Measurements from ENCODE around the gene SSH2.

- TF ChIP-seq ZNF70 (CRISPR knock-in tag; IDR thresholded peaks at IDR 0.05) (no peak), ESRRG (CRISPR knock-in tag; IDR thresholded peaks at IDR 0.05) (no peak), CREB5 (CRISPR knock-in tag; IDR thresholded peaks at IDR 0.05; ENCODE audit: low read depth) (no peak), PATZ1 (CRISPR knock-in tag; IDR thresholded peaks at IDR 0.05; ENCODE audit: borderline replicate concordance) (no peak), ISL1 (CRISPR knock-in tag; IDR thresholded peaks at IDR 0.05) (no peak)
- TF ChIP-seq, protein P1, sequence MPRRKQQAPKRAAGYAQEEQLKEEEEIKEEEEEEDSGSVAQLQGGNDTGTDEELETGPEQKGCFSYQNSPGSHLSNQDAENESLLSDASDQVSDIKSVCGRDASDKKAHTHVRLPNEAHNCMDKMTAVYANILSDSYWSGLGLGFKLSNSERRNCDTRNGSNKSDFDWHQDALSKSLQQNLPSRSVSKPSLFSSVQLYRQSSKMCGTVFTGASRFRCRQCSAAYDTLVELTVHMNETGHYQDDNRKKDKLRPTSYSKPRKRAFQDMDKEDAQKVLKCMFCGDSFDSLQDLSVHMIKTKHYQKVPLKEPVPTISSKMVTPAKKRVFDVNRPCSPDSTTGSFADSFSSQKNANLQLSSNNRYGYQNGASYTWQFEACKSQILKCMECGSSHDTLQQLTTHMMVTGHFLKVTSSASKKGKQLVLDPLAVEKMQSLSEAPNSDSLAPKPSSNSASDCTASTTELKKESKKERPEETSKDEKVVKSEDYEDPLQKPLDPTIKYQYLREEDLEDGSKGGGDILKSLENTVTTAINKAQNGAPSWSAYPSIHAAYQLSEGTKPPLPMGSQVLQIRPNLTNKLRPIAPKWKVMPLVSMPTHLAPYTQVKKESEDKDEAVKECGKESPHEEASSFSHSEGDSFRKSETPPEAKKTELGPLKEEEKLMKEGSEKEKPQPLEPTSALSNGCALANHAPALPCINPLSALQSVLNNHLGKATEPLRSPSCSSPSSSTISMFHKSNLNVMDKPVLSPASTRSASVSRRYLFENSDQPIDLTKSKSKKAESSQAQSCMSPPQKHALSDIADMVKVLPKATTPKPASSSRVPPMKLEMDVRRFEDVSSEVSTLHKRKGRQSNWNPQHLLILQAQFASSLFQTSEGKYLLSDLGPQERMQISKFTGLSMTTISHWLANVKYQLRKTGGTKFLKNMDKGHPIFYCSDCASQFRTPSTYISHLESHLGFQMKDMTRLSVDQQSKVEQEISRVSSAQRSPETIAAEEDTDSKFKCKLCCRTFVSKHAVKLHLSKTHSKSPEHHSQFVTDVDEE (CRISPR knock-in tag; IDR thresholded peaks at IDR 0.05), result no peak
Observed at GRCh38 chr17:29612404-29613280, 317.4 kb downstream of the SSH2 start.
